Neutrophil (primary cell): ENCODE results near the gene MSMO1.

ENCODE experiments used
- H3K27ac ChIP-seq: fragments of 200-600 bp; sonication (generic); 2 replicates; pipeline ENCODE4 v1.5.1; 2016; ENCODE audit warnings: mild to moderate bottlenecking, moderate library complexity
- H3K27me3 ChIP-seq: fragments of 200-600 bp; sonication (generic); 2 replicates; pipeline ENCODE4 v1.6.0; 2016; ENCODE audit warnings: mild to moderate bottlenecking
- H3K36me3 ChIP-seq: fragments of 200-600 bp; sonication (generic); 2 replicates; pipeline ENCODE4 v1.5.1; 2017
- H3K4me1 ChIP-seq, 2 experiments: fragments of 200-600 bp in 1 of 2; sonication (generic) in 1 of 2; 1 replicate in 1 of 2; 2 replicates in 1 of 2; pipeline versions ENCODE4 v1.5.1 to v1.6.1; 2013 to 2016; ENCODE audit warnings: low read depth in 1 of 2, low read length in 1 of 2, mild to moderate bottlenecking in 1 of 2, moderate library complexity in 1 of 2; ENCODE audit not compliant: control insufficient read depth in 1 of 2, insufficient read depth in 1 of 2
- H3K4me3 ChIP-seq, 2 experiments: fragments of 200-600 bp in 1 of 2; sonication (generic) in 1 of 2; 1 replicate in 1 of 2; 2 replicates in 1 of 2; pipeline ENCODE4 v1.5.1; 2013 to 2016; ENCODE audit warnings: low read depth in 1 of 2, low read length in 1 of 2, mild to moderate bottlenecking in 1 of 2, moderate library complexity in 1 of 2
- H3K9me3 ChIP-seq: fragments of 200-600 bp; sonication (generic); 2 replicates; pipeline ENCODE4 v1.5.1; 2016
- TF ChIP-seq, protein P1 (sequence below): fragments of 200-600 bp; sonication (generic); IDR thresholded peaks from 2 replicates; pipeline ENCODE4 v1.5.1; 2016; ENCODE audit warnings: antibody characterized with exemption

Gene MSMO1

DNA sequence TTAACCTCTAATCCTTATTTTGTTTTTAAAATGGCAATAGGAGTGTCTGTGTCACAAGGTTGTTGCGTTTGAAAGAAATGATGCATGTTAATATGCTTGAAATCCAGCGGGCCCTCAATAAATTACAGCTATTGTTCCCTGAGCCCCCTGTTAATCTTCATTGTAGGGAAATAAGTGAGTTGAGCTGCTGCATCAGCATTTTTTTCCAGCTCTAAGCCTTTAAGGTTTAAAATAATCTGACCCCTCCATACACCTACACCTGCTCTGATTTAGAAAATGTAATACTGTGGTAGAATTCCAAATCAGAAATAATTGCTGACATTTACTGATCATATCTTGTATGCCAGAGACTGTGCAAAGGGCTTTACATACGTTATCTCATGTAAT lies 2.6 kb upstream of the MSMO1 start:
- Histone ChIP-seq H3K36me3 (peaks cover 18% of the 10 kb centered on the region), H3K4me3 (no peak overlapping the region), H3K9me3 (no peaks in the 10 kb centered on the region), H3K4me1 (peaks cover 36 to 39% of the 10 kb centered on the region in 2 experiments), H3K27ac (no peak overlapping the region), H3K27me3 (no peaks in the 10 kb centered on the region)
- TF ChIP-seq, protein P1, sequence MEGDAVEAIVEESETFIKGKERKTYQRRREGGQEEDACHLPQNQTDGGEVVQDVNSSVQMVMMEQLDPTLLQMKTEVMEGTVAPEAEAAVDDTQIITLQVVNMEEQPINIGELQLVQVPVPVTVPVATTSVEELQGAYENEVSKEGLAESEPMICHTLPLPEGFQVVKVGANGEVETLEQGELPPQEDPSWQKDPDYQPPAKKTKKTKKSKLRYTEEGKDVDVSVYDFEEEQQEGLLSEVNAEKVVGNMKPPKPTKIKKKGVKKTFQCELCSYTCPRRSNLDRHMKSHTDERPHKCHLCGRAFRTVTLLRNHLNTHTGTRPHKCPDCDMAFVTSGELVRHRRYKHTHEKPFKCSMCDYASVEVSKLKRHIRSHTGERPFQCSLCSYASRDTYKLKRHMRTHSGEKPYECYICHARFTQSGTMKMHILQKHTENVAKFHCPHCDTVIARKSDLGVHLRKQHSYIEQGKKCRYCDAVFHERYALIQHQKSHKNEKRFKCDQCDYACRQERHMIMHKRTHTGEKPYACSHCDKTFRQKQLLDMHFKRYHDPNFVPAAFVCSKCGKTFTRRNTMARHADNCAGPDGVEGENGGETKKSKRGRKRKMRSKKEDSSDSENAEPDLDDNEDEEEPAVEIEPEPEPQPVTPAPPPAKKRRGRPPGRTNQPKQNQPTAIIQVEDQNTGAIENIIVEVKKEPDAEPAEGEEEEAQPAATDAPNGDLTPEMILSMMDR, result no peak

DNA sequence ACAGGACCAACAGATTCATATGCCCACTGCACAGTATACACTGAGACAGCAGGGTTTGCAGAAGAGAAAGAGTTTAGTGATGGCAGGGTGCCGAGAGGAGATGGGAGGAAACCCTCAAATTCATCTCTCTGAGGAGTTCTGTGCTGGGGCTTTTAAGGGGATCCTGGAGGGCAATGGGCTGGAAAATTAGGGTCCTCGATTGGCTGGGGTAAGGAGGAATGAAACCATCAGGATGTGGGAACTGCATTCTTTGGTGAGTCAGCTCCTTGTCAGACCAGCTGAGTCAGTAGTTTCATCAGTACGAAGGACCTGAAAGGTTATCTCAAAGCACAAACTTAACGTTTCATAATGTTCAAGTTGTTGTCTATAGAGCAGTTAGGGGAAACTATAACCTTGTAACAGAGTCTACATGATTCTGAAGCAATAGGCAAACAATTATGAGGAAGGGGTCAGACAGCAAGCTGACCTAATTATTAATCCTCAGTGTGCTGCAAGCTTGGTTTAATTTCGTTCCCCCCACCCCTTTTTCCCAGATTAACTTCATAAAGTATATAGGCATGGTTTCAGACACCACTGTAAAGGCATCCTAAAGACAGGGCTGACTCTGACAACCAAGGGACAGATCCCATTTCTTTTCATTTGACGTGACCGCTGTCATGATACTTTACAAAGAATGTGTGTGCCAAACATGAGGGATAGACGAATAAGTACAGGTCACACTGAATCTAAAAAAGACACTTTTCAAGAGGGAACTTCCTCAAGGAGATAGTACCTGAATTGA lies 1.5 kb upstream of the MSMO1 start:
- H3K9me3 ChIP-seq, result no peaks in the 10 kb centered on the region
- peak overlapping the region; percentile 68 to 92 for H3K4me3 ChIP-seq
- peaks cover 34 to 38% of the 10 kb centered on the region in 2 experiments for H3K4me1 ChIP-seq
- H3K27me3 ChIP-seq, result no peaks in the 10 kb centered on the region
- peak overlapping the region; percentile 87 for H3K27ac ChIP-seq
- TF ChIP-seq, protein P1, result no peak
- H3K36me3 ChIP-seq, result peaks cover 13% of the 10 kb centered on the region

DNA sequence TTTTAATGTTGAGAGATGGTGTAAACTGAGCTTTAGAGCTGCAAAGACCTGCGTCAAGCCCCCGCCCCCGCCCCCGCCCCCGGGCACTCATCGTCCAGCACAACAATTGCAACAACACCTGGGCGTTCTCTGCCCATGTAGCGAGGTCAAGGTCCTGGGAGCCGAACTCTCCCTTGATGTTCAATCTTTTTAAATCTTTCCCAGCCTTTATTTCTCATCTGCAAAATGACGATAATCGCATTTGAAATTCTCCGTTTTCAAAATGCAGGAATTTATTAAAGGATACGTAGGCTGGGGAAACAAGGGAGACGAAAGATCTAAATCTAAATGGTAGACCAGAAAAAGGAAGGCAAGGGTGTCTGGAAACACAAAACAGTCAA lies 648 bp upstream of the MSMO1 start:
- peaks cover 13% of the 10 kb centered on the region for H3K36me3 ChIP-seq
- H3K9me3 ChIP-seq, result no peaks in the 10 kb centered on the region
- peak overlapping the region; percentile 87 for H3K27ac ChIP-seq
- TF ChIP-seq, protein P1, result no peak
- peak overlapping the region; percentile 68 to 92 for H3K4me3 ChIP-seq
- H3K27me3 ChIP-seq, result no peaks in the 10 kb centered on the region
- peaks cover 28 to 32% of the 10 kb centered on the region in 2 experiments for H3K4me1 ChIP-seq

DNA sequence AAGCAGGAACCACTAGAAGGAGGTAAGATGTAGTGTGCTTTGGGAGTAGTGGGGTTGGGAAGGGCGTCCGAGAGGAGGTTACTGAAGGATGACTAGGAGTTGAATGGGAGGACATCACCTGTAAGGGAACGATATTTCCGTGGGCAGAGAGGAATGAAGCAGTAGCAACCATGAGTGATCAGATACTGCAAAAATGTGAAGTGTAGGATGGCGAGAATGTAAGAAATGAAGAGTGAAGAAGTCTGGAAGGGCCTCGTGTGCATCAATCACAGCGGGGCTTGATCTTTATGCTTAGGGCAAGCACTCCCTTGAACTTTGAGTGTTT lies 594 bp downstream of the MSMO1 start:
- Histone ChIP-seq H3K27ac (peak overlapping the region; percentile 87), H3K27me3 (no peaks in the 10 kb centered on the region), H3K4me3 (peak overlapping the region; percentile 68 to 92), H3K36me3 (peaks cover 13% of the 10 kb centered on the region), H3K4me1 (peaks cover 28 to 32% of the 10 kb centered on the region in 2 experiments), H3K9me3 (no peaks in the 10 kb centered on the region)
- TF ChIP-seq, protein P1, result no peak

DNA sequence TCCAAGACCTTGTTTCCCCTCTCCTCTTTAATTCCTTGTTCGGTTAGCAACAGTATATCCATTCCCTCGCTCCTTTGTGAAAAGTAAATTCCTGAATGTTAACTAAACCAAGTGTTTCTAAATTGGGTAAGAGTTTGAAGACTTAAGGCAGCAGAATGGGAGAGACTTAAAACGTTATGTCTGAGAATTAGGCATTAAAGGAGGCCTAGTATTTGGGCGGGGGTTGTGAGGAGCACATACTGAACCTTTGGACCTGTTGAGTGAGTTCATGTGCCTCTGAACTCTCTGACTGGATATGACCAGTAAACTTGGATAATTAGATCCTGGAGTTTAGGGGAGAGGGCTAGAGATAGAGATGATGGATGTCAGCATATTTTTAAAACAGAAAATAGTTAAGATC lies 1.2 kb downstream of the MSMO1 start:
- peaks cover 28 to 32% of the 10 kb centered on the region in 2 experiments for H3K4me1 ChIP-seq

More for the DNA sequence above, 1.2 kb downstream of the MSMO1 start:
- H3K36me3 ChIP-seq, result peaks cover 13% of the 10 kb centered on the region
- H3K27ac ChIP-seq, result peak overlapping the region; percentile 87
- no peaks in the 10 kb centered on the region for H3K9me3 ChIP-seq
- H3K4me3 ChIP-seq, result no peak overlapping the region
- H3K27me3 ChIP-seq, result no peaks in the 10 kb centered on the region
- TF ChIP-seq, protein P1, result no peak
